NCI-H69 (cell line): Measurements from ENCODE around the gene VDR.
"Not testable (repeated sequence)": the region's sequence is repeated elsewhere in the genome, so short reads cannot be mapped to it uniquely, and the experiment has no call there.

Experiments used
- DNase-seq: peaks from one replicate; lab custom pipeline; 2025; lab: John Stamatoyannopoulos, UW

The VDR gene

GRCh38 chr12:47828008-47828975 is 76.5 kb downstream of the VDR start:
- peak; percentile 68 for DNase-seq

- no peak for DNase-seq
These were observed 79.6 kb downstream of the VDR start for GRCh38 chr12:47825173-47825639.

- DNase-seq = no peak
These were observed 80.2 kb downstream of the VDR start for GRCh38 chr12:47824635-47825034.

- DNase-seq = no peak
These were observed 80.6 kb downstream of the VDR start for GRCh38 chr12:47824198-47824597.

- no peak for DNase-seq
These were observed 81.2 kb downstream of the VDR start for GRCh38 chr12:47823422-47824086.

- no peak for DNase-seq
These were observed 81.9 kb downstream of the VDR start for GRCh38 chr12:47822863-47823262.

- no peak for DNase-seq
These were observed 82.4 kb downstream of the VDR start for GRCh38 chr12:47822401-47822800.

GRCh38 chr12:47821346-47821706 is 83.5 kb downstream of the VDR start:
- DNase-seq = no peak

GRCh38 chr12:47820631-47821345 is 84.0 kb downstream of the VDR start:
- peak; percentile 31 for DNase-seq

GRCh38 chr12:47819896-47820630 is 84.7 kb downstream of the VDR start, which contains the start of gene HDAC7:
HDAC7 (minus strand) TSS chr12:47819903; CDS start chr12:47819785, 118 bp downstream.
- peak; percentile 74 for DNase-seq

GRCh38 chr12:47819138-47819895 is 85.5 kb downstream of the VDR start:
- DNase-seq = peak; percentile 66

- DNase-seq = no peak
These were observed 86.2 kb downstream of the VDR start for GRCh38 chr12:47818467-47819137.

- DNase-seq = no peak
These were observed 86.8 kb downstream of the VDR start for GRCh38 chr12:47818007-47818376.

- DNase-seq = no peak
These were observed 87.4 kb downstream of the VDR start for GRCh38 chr12:47817272-47818006.

- DNase-seq = peak; percentile 16
These were observed 88.2 kb downstream of the VDR start for GRCh38 chr12:47816403-47817271.

GRCh38 chr12:47815447-47815846 is 89.3 kb downstream of the VDR start:
- DNase-seq = not testable (repeated sequence)

- no peak for DNase-seq
These were observed 90.1 kb downstream of the VDR start for GRCh38 chr12:47814539-47815170.

- no peak for DNase-seq
These were observed 91.1 kb downstream of the VDR start for GRCh38 chr12:47813511-47814196.
